ENCODE results near the gene ISG15. TPM values are rescaled to one million over a fixed set of nuclear protein-coding genes. Genes with fewer than 3 reads are reported as not detected.

The ISG15 gene
- total RNA-seq, 4 donors from 2014 or later: 36.0 to 70.6 (median 40.8) TPM; not detected in 1

DNA sequence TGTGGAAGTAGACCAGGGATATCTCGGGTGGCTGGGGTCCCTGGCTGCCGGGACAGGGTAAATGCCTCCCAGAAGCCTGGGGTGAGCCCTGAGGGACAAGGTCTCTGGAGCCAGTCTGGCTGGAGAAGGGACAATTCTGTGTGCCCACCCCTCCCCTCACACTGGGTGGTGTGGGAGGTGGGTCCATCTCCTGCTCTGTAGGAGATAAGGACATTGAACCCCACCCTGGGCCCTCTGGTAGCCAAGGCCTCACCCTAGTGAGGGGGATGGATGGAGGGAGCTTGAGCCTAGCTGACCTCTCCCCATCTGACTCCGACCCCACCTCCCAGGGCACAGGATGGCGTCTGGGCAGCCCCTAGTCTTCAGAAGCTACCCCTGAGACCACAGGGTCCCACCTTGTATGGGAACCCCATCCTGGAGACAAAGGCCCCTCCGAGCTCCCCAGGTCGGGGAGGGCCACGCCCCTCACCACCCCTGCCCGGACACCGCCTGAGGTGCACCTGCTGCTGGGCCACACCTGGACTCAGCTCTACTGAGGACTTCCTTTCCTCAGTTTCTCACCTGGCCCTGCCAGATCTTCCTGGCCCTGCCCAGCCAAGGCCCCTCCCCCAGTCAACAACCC, 11.0 kb downstream of the ISG15 start:
- DNase-seq: no peak
- no peak overlapping the region for H3K27ac ChIP-seq
- no peaks in the 10 kb centered on the region for H3K36me3 ChIP-seq
- TF ChIP-seq EP300 (IDR thresholded peaks at IDR 0.05; ENCODE audit: low read depth) (no peak), POLR2A (IDR thresholded peaks at IDR 0.05) (no peak)
- TF ChIP-seq, protein P1, sequence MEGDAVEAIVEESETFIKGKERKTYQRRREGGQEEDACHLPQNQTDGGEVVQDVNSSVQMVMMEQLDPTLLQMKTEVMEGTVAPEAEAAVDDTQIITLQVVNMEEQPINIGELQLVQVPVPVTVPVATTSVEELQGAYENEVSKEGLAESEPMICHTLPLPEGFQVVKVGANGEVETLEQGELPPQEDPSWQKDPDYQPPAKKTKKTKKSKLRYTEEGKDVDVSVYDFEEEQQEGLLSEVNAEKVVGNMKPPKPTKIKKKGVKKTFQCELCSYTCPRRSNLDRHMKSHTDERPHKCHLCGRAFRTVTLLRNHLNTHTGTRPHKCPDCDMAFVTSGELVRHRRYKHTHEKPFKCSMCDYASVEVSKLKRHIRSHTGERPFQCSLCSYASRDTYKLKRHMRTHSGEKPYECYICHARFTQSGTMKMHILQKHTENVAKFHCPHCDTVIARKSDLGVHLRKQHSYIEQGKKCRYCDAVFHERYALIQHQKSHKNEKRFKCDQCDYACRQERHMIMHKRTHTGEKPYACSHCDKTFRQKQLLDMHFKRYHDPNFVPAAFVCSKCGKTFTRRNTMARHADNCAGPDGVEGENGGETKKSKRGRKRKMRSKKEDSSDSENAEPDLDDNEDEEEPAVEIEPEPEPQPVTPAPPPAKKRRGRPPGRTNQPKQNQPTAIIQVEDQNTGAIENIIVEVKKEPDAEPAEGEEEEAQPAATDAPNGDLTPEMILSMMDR (IDR thresholded peaks at IDR 0.05): no peak
- in situ Hi-C loops (cut with MboI; ENCODE audit: low pct_ligation_motif_present in 1 of 4, low pct_unique_long_range_greater_than_20kb in 1 of 4, low sequenced_read_pairs in 3 of 4) (no loop called here), intact Hi-C loops (cut with DNase I; ENCODE audit: low total_unique reads) (no loop called here)
- H3K4me1 ChIP-seq: peaks cover 6 to 17% (median 15%) of the 10 kb centered on the region in 4 donors
- H3K9me3 ChIP-seq: no peaks in the 10 kb centered on the region
- no peaks in the 10 kb centered on the region for H3K27me3 ChIP-seq
- WGBS, 2 donors (ENCODE audit: low coverage in 1 of 2): 82% methylated on average over 9 of the region's 9 CpGs; no CpG with 5 or more reads in 1 of the 2 donors
- no peak overlapping the region for H3K4me3 ChIP-seq

DNA sequence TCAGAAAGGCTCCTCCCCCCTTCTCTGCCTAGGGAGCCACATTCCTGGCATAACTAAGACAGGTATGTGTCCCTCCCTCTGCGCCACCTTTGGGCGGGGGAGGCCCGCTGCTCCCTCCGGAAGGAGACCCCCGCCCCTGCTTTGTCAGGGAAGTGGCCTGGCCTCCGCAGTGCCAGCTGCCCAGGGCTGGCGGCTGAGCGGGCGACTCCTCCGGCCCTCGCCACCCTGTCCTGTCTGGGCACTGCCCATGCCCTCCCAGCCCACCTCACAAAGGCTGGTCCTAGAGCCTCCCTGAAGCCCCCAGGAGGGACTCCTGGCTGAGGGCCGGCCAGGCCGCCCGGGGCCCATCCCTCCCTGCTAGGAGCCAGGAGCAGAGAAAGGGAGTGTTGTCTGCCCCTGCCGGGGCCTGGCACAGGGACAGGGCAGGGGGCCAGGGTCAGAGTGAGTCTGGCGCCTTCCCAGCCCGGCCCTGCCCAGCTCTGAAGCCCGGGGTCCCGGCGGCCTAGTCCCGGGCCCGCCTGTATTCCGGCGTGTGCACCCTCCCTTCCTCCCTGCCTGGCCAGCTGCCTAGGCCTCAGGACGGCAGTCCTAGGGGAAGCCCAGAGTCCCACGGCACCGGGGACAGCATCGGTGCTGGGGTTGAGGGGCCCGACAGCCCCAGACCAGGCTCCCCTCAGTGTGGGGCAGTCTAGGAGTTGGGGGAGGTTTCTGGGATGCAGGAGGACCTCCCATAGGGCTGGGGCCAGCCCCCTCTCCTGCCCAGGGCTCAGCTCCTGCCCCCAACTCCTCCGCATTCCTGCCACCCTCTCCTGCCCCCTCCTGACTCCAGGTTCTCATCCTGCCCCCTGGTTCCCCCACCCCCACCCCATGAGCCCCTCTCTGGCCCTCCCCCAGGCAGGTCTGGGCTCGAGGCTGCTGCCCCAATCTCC, 11.7 kb downstream of the ISG15 start:
- intact Hi-C loops (cut with DNase I; ENCODE audit: low total_unique reads): no loop called here
- no peak overlapping the region for H3K27ac ChIP-seq
- H3K36me3 ChIP-seq: no peaks in the 10 kb centered on the region
- TF ChIP-seq EP300 (IDR thresholded peaks at IDR 0.05; ENCODE audit: low read depth): no peak
- no peak for TF ChIP-seq POLR2A (IDR thresholded peaks at IDR 0.05)
- TF ChIP-seq, protein P1 (IDR thresholded peaks at IDR 0.05): no peak
- TF ChIP-seq POLR2AphosphoS5 (IDR thresholded peaks at IDR 0.05): no peak
- in situ Hi-C loops (cut with MboI; ENCODE audit: low pct_ligation_motif_present in 1 of 4, low pct_unique_long_range_greater_than_20kb in 1 of 4, low sequenced_read_pairs in 3 of 4): no loop called here
- H3K9me3 ChIP-seq: no peaks in the 10 kb centered on the region
- no peak overlapping the region for H3K4me3 ChIP-seq
- DNase-seq: no peak
- 74% methylated on average over 25 of the region's 31 CpGs; no CpG with 5 or more reads in 1 of the 2 donors for WGBS, 2 donors (ENCODE audit: low coverage in 1 of 2)
- no peaks in the 10 kb centered on the region for H3K27me3 ChIP-seq
- peaks cover 6 to 17% (median 15%) of the 10 kb centered on the region in 4 donors for H3K4me1 ChIP-seq

DNA sequence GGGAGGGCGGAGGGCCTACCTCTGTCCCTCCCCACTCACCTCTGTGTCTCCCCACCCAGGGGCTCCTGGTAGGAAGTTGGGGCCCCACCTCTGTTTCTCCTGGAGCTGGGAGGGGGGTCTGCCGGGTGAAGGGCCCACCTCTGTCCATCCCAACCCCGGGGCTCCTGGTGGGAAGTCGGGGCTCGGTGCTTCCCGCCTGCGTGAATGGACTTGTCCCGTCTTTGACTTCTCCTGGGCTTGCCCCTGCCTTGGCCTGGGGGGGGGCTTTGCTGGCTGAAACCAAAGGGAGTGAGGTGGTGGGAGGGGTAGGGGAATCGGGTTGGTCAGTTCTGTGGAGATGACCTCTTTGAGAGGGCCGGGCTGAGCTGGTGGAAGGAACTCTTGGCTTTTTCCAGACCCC, 12.4 kb downstream of the ISG15 start:
- WGBS, 2 donors (ENCODE audit: low coverage in 1 of 2): 82 to 100% methylated on average over 2 to 9 of the region's 10 CpGs
- H3K27me3 ChIP-seq: no peaks in the 10 kb centered on the region
- in situ Hi-C loops (cut with MboI; ENCODE audit: low pct_ligation_motif_present in 1 of 4, low pct_unique_long_range_greater_than_20kb in 1 of 4, low sequenced_read_pairs in 3 of 4) (no loop called here), intact Hi-C loops (cut with DNase I; ENCODE audit: low total_unique reads) (no loop called here)
- no peaks in the 10 kb centered on the region for H3K9me3 ChIP-seq
- H3K4me1 ChIP-seq: peaks cover 6 to 14% (median 10%) of the 10 kb centered on the region in 4 donors
- no peak overlapping the region for H3K27ac ChIP-seq
- no peaks in the 10 kb centered on the region for H3K36me3 ChIP-seq
- H3K4me3 ChIP-seq: no peak overlapping the region
- DNase-seq: no peak
- no peak for TF ChIP-seq EP300 (IDR thresholded peaks at IDR 0.05; ENCODE audit: low read depth)
- TF ChIP-seq, protein P1 (IDR thresholded peaks at IDR 0.05): no peak
- no peak for TF ChIP-seq POLR2A (IDR thresholded peaks at IDR 0.05)
- no peak for TF ChIP-seq POLR2AphosphoS5 (IDR thresholded peaks at IDR 0.05)
